ENCODE measurements around the gene TNS2.
"Not testable (repeated sequence)": the region's sequence is repeated elsewhere in the genome, so short reads cannot be mapped to it uniquely, and the experiment has no call there.

The TNS2 gene

GRCh38 chr12:53007343-53007742 is 42.5 kb upstream of the TNS2 start:
- no peak for TF ChIP-seq CTCF (IDR thresholded peaks at IDR 0.05; ENCODE audit: borderline replicate concordance, insufficient read depth, low read depth, low read length)
- peak overlapping the region; percentile 87 for H3K4me3 ChIP-seq (ENCODE audit: low read depth, low read length)

- H3K4me3 ChIP-seq (ENCODE audit: low read depth, low read length) = not testable (repeated sequence)
Measured at GRCh38 chr12:53008760-53009159, 41.1 kb upstream of the TNS2 start.

- TF ChIP-seq CTCF (IDR thresholded peaks at IDR 0.05; ENCODE audit: borderline replicate concordance, insufficient read depth, low read depth, low read length) = no peak
- no peak overlapping the region for H3K4me3 ChIP-seq (ENCODE audit: low read depth, low read length)
Measured at GRCh38 chr12:53010955-53011354, 38.9 kb upstream of the TNS2 start.

- no peak for TF ChIP-seq CTCF (IDR thresholded peaks at IDR 0.05; ENCODE audit: borderline replicate concordance, insufficient read depth, low read depth, low read length)
- H3K4me3 ChIP-seq (ENCODE audit: low read depth, low read length) = no peak overlapping the region
Measured at GRCh38 chr12:53011889-53012288, 38.0 kb upstream of the TNS2 start.

- no peak for TF ChIP-seq CTCF (IDR thresholded peaks at IDR 0.05; ENCODE audit: borderline replicate concordance, insufficient read depth, low read depth, low read length)
- H3K4me3 ChIP-seq (ENCODE audit: low read depth, low read length) = no peak overlapping the region
Measured at GRCh38 chr12:53012928-53013327, 36.9 kb upstream of the TNS2 start.

- no peak for TF ChIP-seq CTCF (IDR thresholded peaks at IDR 0.05; ENCODE audit: borderline replicate concordance, insufficient read depth, low read depth, low read length)
- H3K4me3 ChIP-seq (ENCODE audit: low read depth, low read length) = no peak overlapping the region
Measured at GRCh38 chr12:53014709-53015108, 35.2 kb upstream of the TNS2 start.

- no peak for TF ChIP-seq CTCF (IDR thresholded peaks at IDR 0.05; ENCODE audit: borderline replicate concordance, insufficient read depth, low read depth, low read length)
- H3K4me3 ChIP-seq (ENCODE audit: low read depth, low read length) = no peak overlapping the region
Measured at GRCh38 chr12:53025250-53025649, 24.6 kb upstream of the TNS2 start.

- not testable (repeated sequence) for H3K4me3 ChIP-seq (ENCODE audit: low read depth, low read length)
Measured at GRCh38 chr12:53027014-53027413, 22.9 kb upstream of the TNS2 start.

Measured in GM12875 (cell line).